ENCODE data around the gene ADAMTS12.
A peak's percentile ranks its signal among the peaks of the same experiment; 100 is the strongest.

The ADAMTS12 gene

GRCh38 chr5:33831041-33831440 lies 60.7 kb downstream of the ADAMTS12 start:
- no peak for DNase-seq (ENCODE audit: extremely low read depth, low read depth)
- no peak for TF ChIP-seq CTCF (IDR thresholded peaks at IDR 0.05; ENCODE audit: low read depth, low read length)

GRCh38 chr5:33829430-33829829 lies 62.4 kb downstream of the ADAMTS12 start:
- DNase-seq (ENCODE audit: extremely low read depth, low read depth), result no peak

GRCh38 chr5:33828626-33829308 lies 63.0 kb downstream of the ADAMTS12 start:
- DNase-seq (ENCODE audit: extremely low read depth, low read depth), result no peak
- TF ChIP-seq CTCF (IDR thresholded peaks at IDR 0.05; ENCODE audit: low read depth, low read length), result no peak

More at GRCh38 chr5:33829430-33829829, 62.4 kb downstream of the ADAMTS12 start:
- no peak for TF ChIP-seq CTCF (IDR thresholded peaks at IDR 0.05; ENCODE audit: low read depth, low read length)

GRCh38 chr5:33827885-33828284 lies 63.9 kb downstream of the ADAMTS12 start:
- no peak for DNase-seq (ENCODE audit: extremely low read depth, low read depth)
- no peak for TF ChIP-seq CTCF (IDR thresholded peaks at IDR 0.05; ENCODE audit: low read depth, low read length)

- no peak for DNase-seq (ENCODE audit: extremely low read depth, low read depth)
- no peak for TF ChIP-seq CTCF (IDR thresholded peaks at IDR 0.05; ENCODE audit: low read depth, low read length)
Measured at GRCh38 chr5:33827018-33827707, 64.6 kb downstream of the ADAMTS12 start.

GRCh38 chr5:33824516-33825195 lies 67.1 kb downstream of the ADAMTS12 start:
- DNase-seq (ENCODE audit: extremely low read depth, low read depth), result peak; percentile 86
- no peak for TF ChIP-seq CTCF (IDR thresholded peaks at IDR 0.05; ENCODE audit: low read depth, low read length)

GRCh38 chr5:33817301-33817700 lies 74.5 kb downstream of the ADAMTS12 start:
- no peak for DNase-seq (ENCODE audit: extremely low read depth, low read depth)
- TF ChIP-seq CTCF (IDR thresholded peaks at IDR 0.05; ENCODE audit: low read depth, low read length), result no peak
